Measurements from ENCODE around the gene ATRNL1.

The ATRNL1 gene

GRCh38 chr10:115854740-115855435 lies 761.7 kb downstream of the ATRNL1 start:
- no peak for DNase-seq

GRCh38 chr10:115856580-115856979 lies 763.4 kb downstream of the ATRNL1 start:
- no peak for DNase-seq

GRCh38 chr10:115857856-115858255 lies 764.7 kb downstream of the ATRNL1 start:
- DNase-seq, result no peak

GRCh38 chr10:115860182-115861107 lies 767.3 kb downstream of the ATRNL1 start:
- DNase-seq, result peak; percentile 40

GRCh38 chr10:115861455-115861854 lies 768.3 kb downstream of the ATRNL1 start:
- DNase-seq, result no peak

- DNase-seq, result no peak
These were observed 768.7 kb downstream of the ATRNL1 start for GRCh38 chr10:115861864-115862263.

GRCh38 chr10:115866174-115866573 lies 773.0 kb downstream of the ATRNL1 start:
- DNase-seq, result no peak

- no peak for DNase-seq
These were observed 773.5 kb downstream of the ATRNL1 start for GRCh38 chr10:115866691-115867090.

GRCh38 chr10:115867305-115867704 lies 774.1 kb downstream of the ATRNL1 start:
- DNase-seq, result no peak

GRCh38 chr10:115871855-115872254 lies 778.7 kb downstream of the ATRNL1 start:
- no peak for DNase-seq

GRCh38 chr10:115875172-115875571 lies 782.0 kb downstream of the ATRNL1 start:
- no peak for DNase-seq

GRCh38 chr10:115879372-115880089 lies 786.4 kb downstream of the ATRNL1 start:
- DNase-seq, result no peak

GRCh38 chr10:115882021-115882420 lies 788.9 kb downstream of the ATRNL1 start:
- no peak for DNase-seq

- DNase-seq, result no peak
These were observed 790.2 kb downstream of the ATRNL1 start for GRCh38 chr10:115883372-115883771.

GRCh38 chr10:115884331-115884730 lies 791.2 kb downstream of the ATRNL1 start:
- no peak for DNase-seq

- no peak for DNase-seq
These were observed 802.0 kb downstream of the ATRNL1 start for GRCh38 chr10:115895166-115895565.

- no peak for DNase-seq
These were observed 805.1 kb downstream of the ATRNL1 start for GRCh38 chr10:115898242-115898641.

GRCh38 chr10:115902596-115902995 lies 809.4 kb downstream of the ATRNL1 start:
- no peak for DNase-seq

GRCh38 chr10:115903207-115903606 lies 810.0 kb downstream of the ATRNL1 start:
- no peak for DNase-seq

GRCh38 chr10:115903845-115904244 lies 810.7 kb downstream of the ATRNL1 start:
- DNase-seq, result no peak

GRCh38 chr10:115909037-115909436 lies 815.9 kb downstream of the ATRNL1 start:
- no peak for DNase-seq

GRCh38 chr10:115909962-115910731 lies 817.0 kb downstream of the ATRNL1 start:
- no peak for DNase-seq

- no peak for DNase-seq
These were observed 821.3 kb downstream of the ATRNL1 start for GRCh38 chr10:115914475-115914874.

Measured in NCI-H2227 treated with DMSO at 0.1 percent for 48 hours (cell line).